HCT116 (cell line): Measurements from ENCODE around the gene SYCE3.

Source experiments
- ELF1 ChIP-seq: IDR thresholded peaks from 2 replicates; pipeline ENCODE4 v1.6.1; 2012; ENCODE audit warnings: low read depth, borderline replicate concordance
- EZH2 ChIP-seq: fragments of 200-600 bp; sonication (generic); IDR thresholded peaks from 2 replicates; pipeline ENCODE4 v1.6.1; 2017; ENCODE audit warnings: antibody characterized with exemption, mixed run types
- EZH2phosphoT487 ChIP-seq: fragments of 200-600 bp; IDR thresholded peaks from 2 replicates; pipeline ENCODE4 v1.6.1; 2018; ENCODE audit warnings: antibody characterized with exemption, borderline replicate concordance
- POLR2A ChIP-seq: IDR thresholded peaks from 2 replicates; pipeline ENCODE4 v1.7.0; 2011; ENCODE audit warnings: borderline replicate concordance; ENCODE audit not compliant: insufficient read depth, insufficient read length; ENCODE audit errors: extremely low read depth
- POLR2AphosphoS5 ChIP-seq: IDR thresholded peaks from 2 replicates; pipeline ENCODE4 v1.6.1; 2011; ENCODE audit warnings: mild to moderate bottlenecking, low read depth, low read length, moderate library complexity
- TF ChIP-seq, protein P1 (sequence below), 3 experiments: fragments of 200-600 bp in 1 of 3; sonication (generic) in 1 of 3; IDR thresholded peaks in 2 of 3; conservative IDR thresholded peaks in 1 of 3; 2 replicates each; pipeline ENCODE4 v1.5.1; 2012 to 2017; ENCODE audit warnings: low read depth in 2 of 3, low read length in 2 of 3, antibody characterized with exemption in 1 of 3, borderline replicate concordance in 1 of 3, control low read depth in 1 of 3, mild to moderate bottlenecking in 1 of 3, mixed read lengths in 1 of 3, mixed run types in 1 of 3, moderate library complexity in 1 of 3; ENCODE audit not compliant: insufficient read depth in 1 of 3
- TF ChIP-seq, protein P2 (sequence below): IDR thresholded peaks from 2 replicates; pipeline ENCODE4 v1.6.1; 2012; ENCODE audit warnings: low read depth
- TF ChIP-seq, protein P3 (sequence below): IDR thresholded peaks from 2 replicates; pipeline ENCODE4 v1.6.1; 2012

DNA sequence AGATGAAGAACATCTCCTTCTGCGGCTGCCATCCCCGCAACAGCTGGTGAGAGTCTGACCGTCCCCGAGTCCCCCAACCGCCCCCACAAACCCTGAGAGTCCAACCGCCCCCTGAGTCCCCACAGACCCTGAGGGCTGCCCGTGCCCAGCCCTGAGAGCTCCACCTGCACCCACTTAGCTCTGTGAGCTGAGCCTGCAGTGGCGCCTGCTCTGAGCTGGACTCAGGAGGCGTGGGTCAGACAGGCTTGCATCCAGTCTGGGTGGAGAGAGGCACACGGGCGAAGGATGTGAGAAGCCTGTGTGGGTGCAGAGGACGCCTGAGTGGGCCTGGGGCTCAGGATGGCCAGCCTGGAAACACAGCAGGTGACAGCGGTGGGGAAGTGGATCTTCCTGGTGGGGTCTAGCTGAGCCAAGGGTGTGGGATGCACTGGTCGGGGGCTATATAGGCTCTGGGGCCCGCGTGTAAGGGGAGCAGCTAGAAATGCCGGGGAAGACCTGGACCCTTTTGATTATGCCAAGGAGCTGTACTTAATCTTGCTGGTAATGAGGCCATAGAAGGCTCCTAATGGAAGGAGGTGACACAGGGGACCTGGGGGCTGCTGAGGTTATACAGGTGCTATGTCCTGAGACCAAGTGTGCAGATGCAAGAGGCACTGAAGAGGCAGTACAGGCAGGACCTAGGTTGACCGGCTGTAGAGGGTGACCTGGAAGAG lies 44.4 kb upstream of the SYCE3 start:
- TF ChIP-seq, protein P1, sequence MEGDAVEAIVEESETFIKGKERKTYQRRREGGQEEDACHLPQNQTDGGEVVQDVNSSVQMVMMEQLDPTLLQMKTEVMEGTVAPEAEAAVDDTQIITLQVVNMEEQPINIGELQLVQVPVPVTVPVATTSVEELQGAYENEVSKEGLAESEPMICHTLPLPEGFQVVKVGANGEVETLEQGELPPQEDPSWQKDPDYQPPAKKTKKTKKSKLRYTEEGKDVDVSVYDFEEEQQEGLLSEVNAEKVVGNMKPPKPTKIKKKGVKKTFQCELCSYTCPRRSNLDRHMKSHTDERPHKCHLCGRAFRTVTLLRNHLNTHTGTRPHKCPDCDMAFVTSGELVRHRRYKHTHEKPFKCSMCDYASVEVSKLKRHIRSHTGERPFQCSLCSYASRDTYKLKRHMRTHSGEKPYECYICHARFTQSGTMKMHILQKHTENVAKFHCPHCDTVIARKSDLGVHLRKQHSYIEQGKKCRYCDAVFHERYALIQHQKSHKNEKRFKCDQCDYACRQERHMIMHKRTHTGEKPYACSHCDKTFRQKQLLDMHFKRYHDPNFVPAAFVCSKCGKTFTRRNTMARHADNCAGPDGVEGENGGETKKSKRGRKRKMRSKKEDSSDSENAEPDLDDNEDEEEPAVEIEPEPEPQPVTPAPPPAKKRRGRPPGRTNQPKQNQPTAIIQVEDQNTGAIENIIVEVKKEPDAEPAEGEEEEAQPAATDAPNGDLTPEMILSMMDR (IDR thresholded peaks at IDR 0.05 in 2 of 3, conservative IDR thresholded peaks at IDR 0.05 in 1 of 3; ENCODE audit: borderline replicate concordance in 1 of 3, insufficient read depth in 1 of 3, low read depth in 2 of 3, low read length in 2 of 3) = no peak
- TF ChIP-seq POLR2A (no peak), ELF1 (no peak), POLR2AphosphoS5 (no peak), EZH2 (no peak), EZH2phosphoT487 (no peak)
- TF ChIP-seq, protein P2, sequence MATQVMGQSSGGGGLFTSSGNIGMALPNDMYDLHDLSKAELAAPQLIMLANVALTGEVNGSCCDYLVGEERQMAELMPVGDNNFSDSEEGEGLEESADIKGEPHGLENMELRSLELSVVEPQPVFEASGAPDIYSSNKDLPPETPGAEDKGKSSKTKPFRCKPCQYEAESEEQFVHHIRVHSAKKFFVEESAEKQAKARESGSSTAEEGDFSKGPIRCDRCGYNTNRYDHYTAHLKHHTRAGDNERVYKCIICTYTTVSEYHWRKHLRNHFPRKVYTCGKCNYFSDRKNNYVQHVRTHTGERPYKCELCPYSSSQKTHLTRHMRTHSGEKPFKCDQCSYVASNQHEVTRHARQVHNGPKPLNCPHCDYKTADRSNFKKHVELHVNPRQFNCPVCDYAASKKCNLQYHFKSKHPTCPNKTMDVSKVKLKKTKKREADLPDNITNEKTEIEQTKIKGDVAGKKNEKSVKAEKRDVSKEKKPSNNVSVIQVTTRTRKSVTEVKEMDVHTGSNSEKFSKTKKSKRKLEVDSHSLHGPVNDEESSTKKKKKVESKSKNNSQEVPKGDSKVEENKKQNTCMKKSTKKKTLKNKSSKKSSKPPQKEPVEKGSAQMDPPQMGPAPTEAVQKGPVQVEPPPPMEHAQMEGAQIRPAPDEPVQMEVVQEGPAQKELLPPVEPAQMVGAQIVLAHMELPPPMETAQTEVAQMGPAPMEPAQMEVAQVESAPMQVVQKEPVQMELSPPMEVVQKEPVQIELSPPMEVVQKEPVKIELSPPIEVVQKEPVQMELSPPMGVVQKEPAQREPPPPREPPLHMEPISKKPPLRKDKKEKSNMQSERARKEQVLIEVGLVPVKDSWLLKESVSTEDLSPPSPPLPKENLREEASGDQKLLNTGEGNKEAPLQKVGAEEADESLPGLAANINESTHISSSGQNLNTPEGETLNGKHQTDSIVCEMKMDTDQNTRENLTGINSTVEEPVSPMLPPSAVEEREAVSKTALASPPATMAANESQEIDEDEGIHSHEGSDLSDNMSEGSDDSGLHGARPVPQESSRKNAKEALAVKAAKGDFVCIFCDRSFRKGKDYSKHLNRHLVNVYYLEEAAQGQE = no peak
- TF ChIP-seq, protein P3, sequence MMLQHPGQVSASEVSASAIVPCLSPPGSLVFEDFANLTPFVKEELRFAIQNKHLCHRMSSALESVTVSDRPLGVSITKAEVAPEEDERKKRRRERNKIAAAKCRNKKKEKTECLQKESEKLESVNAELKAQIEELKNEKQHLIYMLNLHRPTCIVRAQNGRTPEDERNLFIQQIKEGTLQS = no peak
